Activated CD8-positive, alpha-beta memory T cell treated with anti-CD3 and anti-CD28 coated beads for 4 hours (primary cell): ENCODE measurements around the gene SNAPC1.

Experiments
- DNase-seq, 2 donors: peaks; one replicate each; pipeline ENCODE4 v3.0.0-alpha.2; 2020; ENCODE audit warnings: low read depth in 2 of 2

Gene SNAPC1

DNA sequence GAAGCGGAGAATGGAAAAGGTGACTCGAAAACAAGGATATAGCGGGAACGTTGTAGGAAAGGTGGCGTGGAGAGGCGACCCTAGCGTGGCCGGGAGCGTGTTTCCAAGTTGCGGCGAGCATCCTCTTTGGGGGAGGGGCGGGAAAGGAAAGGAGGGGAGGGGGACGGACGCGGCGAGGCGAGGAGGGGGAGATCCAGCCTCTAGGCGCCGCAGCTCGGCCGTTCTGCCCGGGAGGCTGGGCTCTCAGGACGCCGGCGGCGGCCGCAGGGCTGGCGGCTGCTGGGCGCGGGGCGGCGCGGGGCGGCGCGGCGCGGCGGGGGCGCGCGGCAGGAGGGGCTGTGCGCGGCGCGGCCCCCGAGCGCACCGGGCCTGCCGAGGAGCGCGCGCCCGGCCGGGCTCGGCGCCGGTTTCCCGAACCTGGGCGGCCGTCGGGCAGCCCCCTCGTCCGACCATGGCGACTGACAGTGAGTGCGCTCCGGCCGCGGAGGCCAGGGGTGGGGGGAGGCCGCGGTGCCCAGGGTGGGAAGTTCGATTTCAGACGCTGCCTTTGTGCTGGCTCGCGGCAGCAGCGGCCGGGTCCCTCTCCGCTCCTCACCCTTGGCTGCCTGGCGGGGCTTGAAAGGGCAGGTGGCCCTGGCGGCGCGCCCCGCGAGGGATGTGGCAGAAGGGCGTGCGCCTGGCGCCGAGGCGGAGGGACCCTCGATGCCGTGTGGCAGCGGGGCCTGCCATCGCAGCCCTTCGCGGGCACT is 50.3 kb downstream of the SNAPC1 start, which contains the start of gene SYT16:
TSS of gene SYT16 (plus strand) at position 357 of the 749 bp plus-strand sequence.
- no peak for DNase-seq

DNA sequence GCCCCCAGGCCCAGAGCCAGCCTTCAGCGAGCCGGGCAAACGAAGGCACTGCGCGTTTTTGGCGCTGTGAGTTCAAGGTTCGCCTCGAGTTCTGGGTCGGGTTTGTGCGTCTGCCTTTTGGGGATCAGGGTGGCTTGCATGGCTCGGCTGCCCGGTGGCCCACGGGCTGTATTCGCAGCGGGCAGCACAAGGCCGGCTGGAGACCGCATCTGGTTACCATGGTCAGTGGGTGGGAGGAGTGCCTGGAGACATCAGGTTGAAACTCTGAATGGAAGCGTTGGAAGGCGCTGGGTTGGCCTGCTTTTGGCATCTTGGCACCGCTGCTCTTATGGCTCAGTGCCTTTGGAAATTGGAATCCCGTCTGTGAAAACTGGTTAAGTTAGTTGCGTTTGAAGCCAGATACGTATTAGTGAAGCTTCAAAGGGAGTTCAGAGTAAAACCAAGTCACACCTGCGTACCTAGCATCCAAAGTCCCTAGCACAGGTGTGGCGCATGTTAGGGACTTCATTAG is 50.9 kb downstream of the SNAPC1 start:
- no peak for DNase-seq

GRCh38 chr14:61822458-61822857 is 60.2 kb downstream of the SNAPC1 start:
- no peak for DNase-seq

- no peak for DNase-seq
Observed at GRCh38 chr14:61832783-61833182, 70.6 kb downstream of the SNAPC1 start.

GRCh38 chr14:61836184-61836583 is 74.0 kb downstream of the SNAPC1 start:
- DNase-seq: no peak

- DNase-seq: no peak
Observed at GRCh38 chr14:61836807-61837206, 74.6 kb downstream of the SNAPC1 start.

GRCh38 chr14:61837336-61838229 is 75.4 kb downstream of the SNAPC1 start:
- DNase-seq: peak; percentile 43 to 50

GRCh38 chr14:61838661-61839245 is 76.5 kb downstream of the SNAPC1 start:
- DNase-seq: no peak

- no peak for DNase-seq
Observed at GRCh38 chr14:61839507-61839906, 77.3 kb downstream of the SNAPC1 start.

DNA sequence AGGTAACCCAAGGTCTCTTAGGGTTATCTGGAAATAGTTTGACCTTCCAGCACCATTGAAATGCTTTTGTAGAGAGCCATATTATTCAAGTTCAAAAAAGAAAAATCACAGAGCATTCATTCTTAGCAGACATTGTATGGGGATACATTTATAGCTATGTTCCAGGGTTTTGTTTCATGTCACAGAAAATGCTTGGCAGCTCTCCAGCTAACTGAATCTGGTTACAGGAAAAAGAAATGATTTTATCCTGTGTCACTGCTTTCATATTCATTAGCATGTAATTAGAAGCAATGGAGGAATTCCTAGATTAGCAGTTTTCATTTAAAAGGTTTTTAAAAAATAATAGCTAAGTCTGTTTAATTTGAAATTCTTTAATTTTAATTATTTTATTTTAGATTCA is 78.9 kb downstream of the SNAPC1 start:
- no peak for DNase-seq
